Right lobe of liver (tissue), 4 donors: Measurements from ENCODE around the gene R3HDM2.
"Not testable (repeated sequence)": the region's sequence is repeated elsewhere in the genome, so short reads cannot be mapped to it uniquely, and the experiment has no call there.

Experiments
- POLR2A ChIP-seq: fragments of 450-650 bp; IDR thresholded peaks from one replicate; pipeline ENCODE4 v1.6.1; 2017; ENCODE audit warnings: antibody characterized with exemption, mild to moderate bottlenecking
- TF ChIP-seq, protein P1 (sequence below), 4 donors: fragments of 200-600 bp in 3 of 4; fragments of 450-650 bp in 1 of 4; IDR thresholded peaks; one replicate each; pipeline versions ENCODE4 v1.5.1 to v1.8.0; 2016 to 2022; ENCODE audit warnings: antibody characterized with exemption in 4 of 4, mild to moderate bottlenecking in 2 of 4
- donor health status: DM: no; HTN: no; CAD: no.
- donor health status: DM: no; HTN: no; CAD: no.
- donor health status: DM: no; HTN: yes; CAD: no.

DNA sequence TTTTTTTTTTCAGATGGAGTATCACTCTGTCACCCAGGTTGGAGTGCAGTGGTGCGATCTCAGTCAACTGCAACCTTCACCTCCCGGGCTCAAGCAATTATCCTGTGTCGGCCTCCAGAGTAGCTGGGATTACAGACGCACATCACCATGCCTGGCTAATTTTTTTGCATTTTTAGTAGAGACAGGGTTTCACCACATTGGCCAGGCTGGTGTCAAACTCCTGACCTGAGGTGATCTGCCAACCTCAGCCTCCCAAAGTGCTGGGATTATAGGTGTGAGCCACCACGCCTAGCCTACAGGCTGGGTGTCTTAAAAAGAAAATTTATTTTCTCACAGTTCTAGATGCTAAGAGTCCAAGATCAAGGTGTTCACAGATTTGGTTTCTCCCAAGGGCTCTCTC is 66.7 kb downstream of the R3HDM2 start:
- not testable (repeated sequence) for TF ChIP-seq POLR2A
- TF ChIP-seq, protein P1, sequence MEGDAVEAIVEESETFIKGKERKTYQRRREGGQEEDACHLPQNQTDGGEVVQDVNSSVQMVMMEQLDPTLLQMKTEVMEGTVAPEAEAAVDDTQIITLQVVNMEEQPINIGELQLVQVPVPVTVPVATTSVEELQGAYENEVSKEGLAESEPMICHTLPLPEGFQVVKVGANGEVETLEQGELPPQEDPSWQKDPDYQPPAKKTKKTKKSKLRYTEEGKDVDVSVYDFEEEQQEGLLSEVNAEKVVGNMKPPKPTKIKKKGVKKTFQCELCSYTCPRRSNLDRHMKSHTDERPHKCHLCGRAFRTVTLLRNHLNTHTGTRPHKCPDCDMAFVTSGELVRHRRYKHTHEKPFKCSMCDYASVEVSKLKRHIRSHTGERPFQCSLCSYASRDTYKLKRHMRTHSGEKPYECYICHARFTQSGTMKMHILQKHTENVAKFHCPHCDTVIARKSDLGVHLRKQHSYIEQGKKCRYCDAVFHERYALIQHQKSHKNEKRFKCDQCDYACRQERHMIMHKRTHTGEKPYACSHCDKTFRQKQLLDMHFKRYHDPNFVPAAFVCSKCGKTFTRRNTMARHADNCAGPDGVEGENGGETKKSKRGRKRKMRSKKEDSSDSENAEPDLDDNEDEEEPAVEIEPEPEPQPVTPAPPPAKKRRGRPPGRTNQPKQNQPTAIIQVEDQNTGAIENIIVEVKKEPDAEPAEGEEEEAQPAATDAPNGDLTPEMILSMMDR (IDR thresholded peaks at IDR 0.05): not testable (repeated sequence)
